Adrenal gland (tissue), 12 donors: Measurements from ENCODE around the gene UBE4B. TPM values are rescaled to one million over a fixed set of nuclear protein-coding genes. Genes with fewer than 3 reads are reported as not detected.

Source experiments
- DNase-seq, 7 donors: peaks; one replicate each; pipeline ENCODE4 v3.0.0-alpha.2; 2019 to 2020
- H3K27ac ChIP-seq, 5 donors: fragments of 200-600 bp; sonication (generic) in 4 of 5; 1 replicate in 3 of 5; 2 replicates in 2 of 5; pipeline versions ENCODE4 v1.5.1 to v1.8.0; 2016 to 2020; ENCODE audit warnings: mild to moderate bottlenecking in 1 of 5
- H3K27me3 ChIP-seq: fragments of 200-600 bp; 2 replicates; pipeline ENCODE4 v1.8.0; 2021
- H3K36me3 ChIP-seq, 2 donors: fragments of 200-600 bp; replicated peaks in 1 of 2; 1 replicate in 1 of 2; 2 replicates in 1 of 2; pipeline versions ENCODE4 v1.5.1 to v1.8.0; 2018 to 2022
- H3K4me1 ChIP-seq, 2 donors: fragments of 200-600 bp; replicated peaks in 1 of 2; 1 replicate in 1 of 2; 2 replicates in 1 of 2; pipeline versions ENCODE4 v1.5.1 to v1.8.0; 2018 to 2021
- H3K4me3 ChIP-seq, 4 donors: fragments of 200-600 bp; sonication (generic) in 3 of 4; one replicate each; pipeline ENCODE4 v1.5.1; 2016 to 2018
- H3K9me3 ChIP-seq, 3 donors: fragments of 200-600 bp; sonication (generic) in 1 of 3; replicated peaks in 1 of 3; 1 replicate in 2 of 3; 2 replicates in 1 of 3; pipeline versions ENCODE4 v1.5.1 to v1.8.0; 2016 to 2021
- POLR2A ChIP-seq, 2 donors: fragments of 450-650 bp; IDR thresholded peaks; one replicate each; pipeline ENCODE4 v1.6.1; 2017; ENCODE audit warnings: antibody characterized with exemption in 2 of 2, mild to moderate bottlenecking in 2 of 2, moderate library complexity in 1 of 2
- whole genome bisulfite sequencing, 4 donors: extraction: QIAGEN DNeasy Blood & Tissue Kit in 2 of 4; methylation state at CpG; one replicate each; pipeline versions ENCODE4 v1.1.5 to v1.1.7; 2013 to 2017; 5-methylcytosine and 5-hydroxymethylcytosine counted together
- intact Hi-C, 2 donors: fragments of 100-400 bp; cut with DNase I; formaldehyde crosslinking; loops; one replicate each; pipeline versions ENCODE4 v1.14.1 to v1.15.0; 2022 to 2023
- polyA plus RNA-seq, 3 donors: library from polyadenylated mRNA; stranded (reverse); fragments of 200-250 nt in 2 of 3; fragments of 350-450 nt in 1 of 3; fragmentation: Illumina TruSeq in 1 of 3; extraction: RNeasy Lipid Tissue Mini Kit (QIAGEN cat#74804) in 1 of 3; gene quantifications; one replicate each; pipeline ENCODE4 v1.2.3, GENCODE V29; 2013 to 2014
- total RNA-seq, 9 donors: library from RNA; depleted of rRNA in 4 of 9; stranded (reverse); fragments of >200 nt in 4 of 9; fragments of 120-200 nt in 1 of 9; fragmentation: NEBNext Ultra II Directional in 1 of 9; extraction: Animal tissue kit (Norgen Biotek cat#: 25700) in 1 of 9; gene quantifications; one replicate each; pipeline versions ENCODE4 v1.1.0 to v1.2.4, GENCODE V29; 2013 to 2023
- TF ChIP-seq, protein P1 (sequence below), 6 experiments: fragments of 450-650 bp in 4 of 6; fragments of 200-600 bp in 2 of 6; sonication (generic) in 1 of 6; IDR thresholded peaks; 1 replicate in 5 of 6; 2 replicates in 1 of 6; pipeline versions ENCODE4 v1.5.1 to v1.8.0; 2016 to 2021; ENCODE audit warnings: antibody characterized with exemption in 6 of 6, mild to moderate bottlenecking in 2 of 6, moderate library complexity in 1 of 6
- donor health status: healthy with polysubstance abuse.
- donor health status: Bipolar disorder and iron deficiency.
- donor health status: DM: yes; HTN: yes; CAD: no.
- donor health status: DM: no; HTN: no; CAD: no.
- donor health status: DM: no; HTN: no; CAD: no.
- donor health status: DM: yes; HTN: yes; CAD: no.

UBE4B gene
- total and polyA plus RNA-seq, 12 donors: 18.7 to 87.1 (median 57.8) TPM

DNA sequence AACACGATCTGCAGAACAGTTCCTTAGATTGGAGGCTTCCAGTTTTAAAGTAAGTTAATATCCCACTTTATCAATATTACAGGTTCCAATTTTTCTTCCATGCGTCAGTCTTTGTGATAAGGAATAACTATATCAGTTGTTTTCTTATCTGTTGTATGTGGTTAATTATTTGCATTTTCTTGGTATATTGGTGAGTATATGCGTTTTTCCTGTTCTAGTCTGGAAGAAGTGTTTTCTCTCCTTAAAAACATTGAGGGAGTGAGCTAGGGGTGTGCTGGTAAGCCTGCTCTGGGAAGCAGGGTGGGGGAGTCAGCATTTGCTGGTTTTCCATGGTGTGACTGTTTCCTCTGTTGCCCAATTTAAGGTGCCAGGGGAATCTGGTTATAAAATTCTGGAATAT is 127.4 kb downstream of the UBE4B start:
- intact Hi-C loops: no loop called here
- TF ChIP-seq, protein P1, sequence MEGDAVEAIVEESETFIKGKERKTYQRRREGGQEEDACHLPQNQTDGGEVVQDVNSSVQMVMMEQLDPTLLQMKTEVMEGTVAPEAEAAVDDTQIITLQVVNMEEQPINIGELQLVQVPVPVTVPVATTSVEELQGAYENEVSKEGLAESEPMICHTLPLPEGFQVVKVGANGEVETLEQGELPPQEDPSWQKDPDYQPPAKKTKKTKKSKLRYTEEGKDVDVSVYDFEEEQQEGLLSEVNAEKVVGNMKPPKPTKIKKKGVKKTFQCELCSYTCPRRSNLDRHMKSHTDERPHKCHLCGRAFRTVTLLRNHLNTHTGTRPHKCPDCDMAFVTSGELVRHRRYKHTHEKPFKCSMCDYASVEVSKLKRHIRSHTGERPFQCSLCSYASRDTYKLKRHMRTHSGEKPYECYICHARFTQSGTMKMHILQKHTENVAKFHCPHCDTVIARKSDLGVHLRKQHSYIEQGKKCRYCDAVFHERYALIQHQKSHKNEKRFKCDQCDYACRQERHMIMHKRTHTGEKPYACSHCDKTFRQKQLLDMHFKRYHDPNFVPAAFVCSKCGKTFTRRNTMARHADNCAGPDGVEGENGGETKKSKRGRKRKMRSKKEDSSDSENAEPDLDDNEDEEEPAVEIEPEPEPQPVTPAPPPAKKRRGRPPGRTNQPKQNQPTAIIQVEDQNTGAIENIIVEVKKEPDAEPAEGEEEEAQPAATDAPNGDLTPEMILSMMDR (IDR thresholded peaks at IDR 0.05): no peak
- no peak for TF ChIP-seq POLR2A (IDR thresholded peaks at IDR 0.05)

DNA sequence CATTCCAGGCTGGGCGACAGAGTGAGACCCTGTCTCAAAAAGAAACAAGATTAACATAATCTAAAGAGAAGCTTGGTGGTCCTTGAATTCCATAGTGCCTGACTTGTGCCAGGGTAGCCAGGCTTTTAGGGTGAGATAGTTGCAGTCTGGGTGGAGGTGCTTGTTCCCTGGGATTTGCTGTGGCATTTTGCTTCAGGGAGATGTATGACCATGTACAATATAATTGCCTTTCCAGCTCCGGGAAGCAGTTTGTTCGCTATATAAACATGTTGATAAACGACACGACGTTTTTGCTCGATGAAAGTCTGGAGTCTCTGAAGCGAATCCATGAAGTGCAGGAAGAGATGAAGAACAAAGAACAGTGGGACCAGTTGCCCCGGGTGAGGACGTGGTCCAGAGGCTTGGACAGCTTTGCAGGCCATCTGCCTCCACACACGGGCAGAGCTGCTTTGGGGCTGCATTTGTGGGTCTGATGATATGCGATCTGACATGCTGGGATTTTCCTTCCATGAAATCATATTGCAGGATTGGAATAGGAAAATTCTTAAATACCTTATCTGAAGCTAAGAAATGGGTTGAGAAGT is 128.2 kb downstream of the UBE4B start:
- Histone ChIP-seq H3K27ac (peak overlapping the region in 1 of 5 donors; percentile 56), H3K9me3 (no peaks in the 10 kb centered on the region), H3K27me3 (no peaks in the 10 kb centered on the region), H3K4me1 (peaks cover 0 to 4% of the 10 kb centered on the region in 2 donors), H3K4me3 (no peak overlapping the region), H3K36me3 (peaks cover 0 to 53% of the 10 kb centered on the region in 2 donors)
- TF ChIP-seq POLR2A (IDR thresholded peaks at IDR 0.05): no peak
- TF ChIP-seq, protein P1 (IDR thresholded peaks at IDR 0.05): no peak
- whole genome bisulfite sequencing, 4 donors: 72 to 74% (median 73%) methylated on average over 12 of the region's 12 CpGs
- DNase-seq: no peak
- intact Hi-C loops: no loop called here

More for the DNA sequence above, 127.4 kb downstream of the UBE4B start:
- Histone ChIP-seq H3K9me3 (no peaks in the 10 kb centered on the region), H3K27ac (no peak overlapping the region), H3K36me3 (peaks cover 0 to 45% of the 10 kb centered on the region in 2 donors), H3K27me3 (no peaks in the 10 kb centered on the region), H3K4me1 (peaks cover 0 to 4% of the 10 kb centered on the region in 2 donors), H3K4me3 (no peak overlapping the region)
- WGBS, 4 donors: 85 to 89% (median 88%) methylated on average over 3 of the region's 3 CpGs
- DNase-seq: no peak

DNA sequence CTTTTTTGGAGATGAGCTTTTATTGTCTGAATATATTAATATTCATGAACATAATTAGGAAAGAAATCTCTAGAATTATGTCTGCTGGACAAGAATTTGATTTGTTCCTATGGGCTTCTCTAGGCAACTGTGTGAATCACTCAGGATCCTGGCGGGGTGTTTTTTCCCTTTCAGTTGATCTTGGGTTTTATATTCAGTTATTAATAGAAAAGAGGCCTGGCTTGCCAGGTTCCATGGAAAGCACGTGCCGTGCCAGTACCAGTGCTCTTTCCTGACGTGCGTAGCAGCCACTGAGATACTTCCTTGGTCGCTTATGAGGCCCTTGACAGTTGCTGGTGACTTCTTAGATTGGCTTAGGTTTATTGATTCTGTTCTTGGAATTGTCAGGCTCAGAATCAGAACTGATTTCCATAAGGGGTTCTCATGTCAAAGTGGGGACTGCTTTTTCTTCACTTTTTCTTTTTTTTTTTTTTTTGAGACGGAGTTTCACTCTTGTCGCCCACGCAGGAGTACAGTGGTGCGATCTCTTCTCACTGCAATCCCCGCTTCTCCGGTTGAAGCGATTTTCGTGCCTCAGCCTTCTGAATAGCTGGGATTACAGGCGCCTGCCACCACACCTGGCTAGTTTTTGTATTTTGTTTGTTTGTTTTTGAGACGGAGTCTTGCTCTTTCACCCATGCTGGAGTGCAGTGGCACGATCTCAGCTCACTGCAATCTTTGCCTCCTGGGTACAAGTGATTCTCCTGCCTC is 129.0 kb downstream of the UBE4B start:
- Histone ChIP-seq H3K27me3 (no peaks in the 10 kb centered on the region), H3K27ac (peak overlapping the region in 1 of 5 donors; percentile 56), H3K4me3 (no peak overlapping the region), H3K9me3 (no peaks in the 10 kb centered on the region), H3K4me1 (peaks cover 0 to 4% of the 10 kb centered on the region in 2 donors), H3K36me3 (peaks cover 0 to 59% of the 10 kb centered on the region in 2 donors)
- DNase-seq: peak in 6 of 7 donors; percentile 32 to 78 (median 43)
- TF ChIP-seq POLR2A (IDR thresholded peaks at IDR 0.05): no peak
- TF ChIP-seq, protein P1 (IDR thresholded peaks at IDR 0.05): no peak
- WGBS, 4 donors: 82 to 84% (median 83%) methylated on average over 17 of the region's 17 CpGs
- intact Hi-C loops: no loop called here

DNA sequence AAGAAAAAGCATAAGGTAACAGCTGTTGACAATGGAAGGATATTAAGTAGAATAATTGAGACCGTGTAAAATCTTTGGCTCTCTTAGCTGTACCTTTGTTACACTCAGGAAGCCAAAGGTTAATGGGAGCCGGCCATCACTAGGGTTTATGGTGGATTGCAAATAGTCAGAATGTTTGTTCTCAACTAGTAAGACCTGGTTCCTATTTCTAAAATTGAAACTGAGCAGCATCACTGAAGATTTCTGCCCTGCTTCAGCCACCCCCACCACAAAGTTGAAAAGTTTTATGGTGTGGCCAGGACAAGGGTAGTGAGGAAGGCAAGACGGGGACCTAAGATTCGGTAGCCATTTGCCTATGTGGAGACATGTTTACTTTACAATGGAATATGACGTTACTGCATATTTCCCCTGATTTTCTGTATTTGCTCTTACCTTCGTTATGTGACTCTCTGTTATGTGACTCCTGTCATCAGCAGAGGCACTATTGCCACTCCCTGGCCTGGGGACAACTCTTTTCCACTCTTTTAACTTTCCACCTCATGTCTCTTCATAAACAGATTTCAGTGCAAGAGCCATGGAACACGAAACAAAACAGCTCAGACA is 136.3 kb downstream of the UBE4B start:
- peaks cover 0 to 64% of the 10 kb centered on the region in 2 donors for H3K36me3 ChIP-seq
- H3K27me3 ChIP-seq: no peaks in the 10 kb centered on the region
- peak overlapping the region in 3 of 5 donors; percentile 41 to 69 (median 68) for H3K27ac ChIP-seq
- H3K4me3 ChIP-seq: no peak overlapping the region
- H3K4me1 ChIP-seq: peaks cover 5 to 13% of the 10 kb centered on the region in 2 donors
- no peak for TF ChIP-seq POLR2A (IDR thresholded peaks at IDR 0.05)
- WGBS, 4 donors: 55 to 64% (median 58%) methylated on average over 7 of the region's 7 CpGs
- intact Hi-C loops: no loop called here
- DNase-seq: no peak
- no peaks in the 10 kb centered on the region for H3K9me3 ChIP-seq
